ENCODE results near the gene PJA1.

The PJA1 gene

GRCh38 chrX:69148946-69149345, 16.3 kb downstream of the PJA1 start:
- no peaks in the 10 kb centered on the region for H3K4me1 Mint-ChIP-seq
- no peaks in the 10 kb centered on the region for H3K9me3 Mint-ChIP-seq
- DNase-seq (ENCODE audit: low spot score in 2 of 2) (no peak), ATAC-seq (replicated peaks; ENCODE audit: extremely low read depth, poor library complexity, severe bottlenecking) (no peak)
- no peak overlapping the region for H3K4me3 Mint-ChIP-seq
- no peaks in the 10 kb centered on the region for H3K36me3 Mint-ChIP-seq (ENCODE audit: insufficient read depth)
- no peak overlapping the region for H3K27ac Mint-ChIP-seq (ENCODE audit: low read depth)
- no peaks in the 10 kb centered on the region for H3K27me3 Mint-ChIP-seq

- DNase-seq (ENCODE audit: low spot score in 2 of 2) (no peak), ATAC-seq (replicated peaks; ENCODE audit: extremely low read depth, poor library complexity, severe bottlenecking) (no peak)
- no peaks in the 10 kb centered on the region for H3K36me3 Mint-ChIP-seq (ENCODE audit: insufficient read depth)
- H3K9me3 Mint-ChIP-seq, result no peaks in the 10 kb centered on the region
- no peak overlapping the region for H3K27ac Mint-ChIP-seq (ENCODE audit: low read depth)
- H3K4me1 Mint-ChIP-seq, result no peaks in the 10 kb centered on the region
- no peak overlapping the region for H3K4me3 Mint-ChIP-seq
- no peaks in the 10 kb centered on the region for H3K27me3 Mint-ChIP-seq
Measured at GRCh38 chrX:69146739-69147138, 18.5 kb downstream of the PJA1 start.

DNA sequence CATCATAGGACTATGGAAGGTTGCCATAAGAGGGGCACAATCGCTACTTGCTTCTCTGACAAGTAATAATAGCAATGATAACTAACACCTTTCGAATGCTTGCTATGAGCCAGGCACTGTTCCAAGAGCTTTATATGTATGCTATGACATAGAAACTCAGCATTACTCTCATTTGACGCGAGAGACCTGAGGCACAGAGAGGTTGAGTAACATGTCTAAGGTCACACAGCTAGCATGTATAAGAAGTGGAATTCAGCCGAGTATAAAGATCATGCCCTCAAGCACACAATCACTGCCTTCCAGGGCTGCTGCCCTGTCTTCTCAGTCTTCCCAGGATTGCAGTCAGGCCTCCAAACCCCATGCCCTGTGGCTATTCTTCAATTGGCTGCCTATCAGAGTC, 19.5 kb downstream of the PJA1 start:
- Mint-ChIP-seq H3K9me3 (no peaks in the 10 kb centered on the region), H3K36me3 (ENCODE audit: insufficient read depth) (no peaks in the 10 kb centered on the region), H3K27ac (ENCODE audit: low read depth) (no peak overlapping the region), H3K4me3 (no peak overlapping the region), H3K27me3 (no peaks in the 10 kb centered on the region), H3K4me1 (no peaks in the 10 kb centered on the region)
- no peak for ATAC-seq (replicated peaks; ENCODE audit: extremely low read depth, poor library complexity, severe bottlenecking)
- DNase-seq (ENCODE audit: low spot score in 2 of 2), result no peak

- H3K36me3 Mint-ChIP-seq (ENCODE audit: insufficient read depth), result no peaks in the 10 kb centered on the region
Measured at GRCh38 chrX:69144838-69145680, 20.2 kb downstream of the PJA1 start.

GRCh38 chrX:69143530-69143929, 21.7 kb downstream of the PJA1 start:
- no peaks in the 10 kb centered on the region for H3K9me3 Mint-ChIP-seq
- no peak overlapping the region for H3K27ac Mint-ChIP-seq (ENCODE audit: low read depth)
- no peak for DNase-seq (ENCODE audit: low spot score in 2 of 2)
- H3K36me3 Mint-ChIP-seq (ENCODE audit: insufficient read depth), result no peaks in the 10 kb centered on the region
- no peaks in the 10 kb centered on the region for H3K4me1 Mint-ChIP-seq
- H3K4me3 Mint-ChIP-seq, result no peak overlapping the region
- H3K27me3 Mint-ChIP-seq, result no peaks in the 10 kb centered on the region
- ATAC-seq (replicated peaks; ENCODE audit: extremely low read depth, poor library complexity, severe bottlenecking), result no peak

More at GRCh38 chrX:69144838-69145680, 20.2 kb downstream of the PJA1 start:
- no peak overlapping the region for H3K4me3 Mint-ChIP-seq
- no peaks in the 10 kb centered on the region for H3K9me3 Mint-ChIP-seq
- DNase-seq (ENCODE audit: low spot score in 2 of 2) (no peak), ATAC-seq (replicated peaks; ENCODE audit: extremely low read depth, poor library complexity, severe bottlenecking) (no peak)
- H3K4me1 Mint-ChIP-seq, result no peaks in the 10 kb centered on the region
- H3K27ac Mint-ChIP-seq (ENCODE audit: low read depth), result no peak overlapping the region
- no peaks in the 10 kb centered on the region for H3K27me3 Mint-ChIP-seq

GRCh38 chrX:69142788-69143469, 22.3 kb downstream of the PJA1 start:
- Mint-ChIP-seq H3K27me3 (no peaks in the 10 kb centered on the region), H3K9me3 (no peaks in the 10 kb centered on the region), H3K4me1 (no peaks in the 10 kb centered on the region), H3K36me3 (ENCODE audit: insufficient read depth) (no peaks in the 10 kb centered on the region), H3K4me3 (no peak overlapping the region), H3K27ac (ENCODE audit: low read depth) (no peak overlapping the region)
- ATAC-seq (replicated peaks; ENCODE audit: extremely low read depth, poor library complexity, severe bottlenecking) (no peak), DNase-seq (ENCODE audit: low spot score in 2 of 2) (no peak)

GRCh38 chrX:69140837-69141236, 24.4 kb downstream of the PJA1 start:
- no peak overlapping the region for H3K27ac Mint-ChIP-seq (ENCODE audit: low read depth)
- DNase-seq (ENCODE audit: low spot score in 2 of 2), result no peak

GRCh38 chrX:69139516-69139915, 25.7 kb downstream of the PJA1 start:
- Mint-ChIP-seq H3K4me1 (no peaks in the 10 kb centered on the region), H3K36me3 (ENCODE audit: insufficient read depth) (no peaks in the 10 kb centered on the region), H3K4me3 (no peak overlapping the region), H3K27me3 (no peaks in the 10 kb centered on the region), H3K27ac (ENCODE audit: low read depth) (no peak overlapping the region), H3K9me3 (no peaks in the 10 kb centered on the region)
- ATAC-seq (replicated peaks; ENCODE audit: extremely low read depth, poor library complexity, severe bottlenecking) (no peak), DNase-seq (ENCODE audit: low spot score in 2 of 2) (no peak)

More at GRCh38 chrX:69140837-69141236, 24.4 kb downstream of the PJA1 start:
- H3K9me3 Mint-ChIP-seq, result no peaks in the 10 kb centered on the region
- H3K4me3 Mint-ChIP-seq, result no peak overlapping the region
- ATAC-seq (replicated peaks; ENCODE audit: extremely low read depth, poor library complexity, severe bottlenecking), result no peak
- no peaks in the 10 kb centered on the region for H3K27me3 Mint-ChIP-seq
- H3K36me3 Mint-ChIP-seq (ENCODE audit: insufficient read depth), result no peaks in the 10 kb centered on the region
- no peaks in the 10 kb centered on the region for H3K4me1 Mint-ChIP-seq

DNA sequence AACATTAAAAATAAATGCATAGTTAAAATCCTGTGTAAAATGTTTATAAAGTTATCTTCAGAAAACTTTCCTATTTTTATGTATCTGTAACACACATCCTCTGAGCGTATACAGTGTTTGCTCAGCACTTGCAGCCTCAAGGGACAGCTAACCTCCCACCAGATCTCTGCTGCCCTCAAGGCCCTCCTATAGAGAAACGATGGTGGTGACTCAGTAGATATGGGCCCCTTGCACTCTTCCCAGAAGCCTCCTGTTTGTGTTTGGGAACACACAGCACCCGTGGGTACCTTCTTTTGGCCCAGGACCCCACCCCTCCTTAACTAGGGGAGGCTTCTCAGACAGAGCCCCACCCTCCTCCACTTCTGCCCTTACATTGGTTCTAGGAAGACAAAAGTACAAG, 26.7 kb downstream of the PJA1 start:
- no peaks in the 10 kb centered on the region for H3K9me3 Mint-ChIP-seq
- H3K4me1 Mint-ChIP-seq, result no peaks in the 10 kb centered on the region
- H3K27me3 Mint-ChIP-seq, result no peaks in the 10 kb centered on the region
- no peak for ATAC-seq (replicated peaks; ENCODE audit: extremely low read depth, poor library complexity, severe bottlenecking)
- no peak for DNase-seq (ENCODE audit: low spot score in 2 of 2)
- no peak overlapping the region for H3K4me3 Mint-ChIP-seq
- no peaks in the 10 kb centered on the region for H3K36me3 Mint-ChIP-seq (ENCODE audit: insufficient read depth)
- H3K27ac Mint-ChIP-seq (ENCODE audit: low read depth), result no peak overlapping the region

DNA sequence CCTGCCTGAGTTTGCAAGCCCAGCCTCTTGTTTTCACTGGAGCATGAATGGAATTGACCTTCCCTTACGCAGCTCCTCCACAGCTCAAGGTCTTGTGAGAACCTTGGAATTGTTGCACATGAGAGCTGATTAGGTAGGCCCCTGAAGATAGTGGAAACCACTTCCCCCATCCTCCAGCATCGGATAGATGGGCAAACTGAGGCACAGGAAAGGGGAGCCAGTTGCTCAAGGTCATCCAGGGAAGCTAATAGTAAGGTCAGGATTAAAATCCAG, 27.2 kb downstream of the PJA1 start:
- Mint-ChIP-seq H3K4me1 (no peaks in the 10 kb centered on the region), H3K27me3 (no peaks in the 10 kb centered on the region), H3K4me3 (no peak overlapping the region), H3K36me3 (ENCODE audit: insufficient read depth) (no peaks in the 10 kb centered on the region), H3K27ac (ENCODE audit: low read depth) (no peak overlapping the region), H3K9me3 (no peaks in the 10 kb centered on the region)
- ATAC-seq (replicated peaks; ENCODE audit: extremely low read depth, poor library complexity, severe bottlenecking) (no peak), DNase-seq (ENCODE audit: low spot score in 2 of 2) (no peak)

GRCh38 chrX:69137371-69138117, 27.7 kb downstream of the PJA1 start:
- Mint-ChIP-seq H3K4me1 (no peaks in the 10 kb centered on the region), H3K9me3 (no peaks in the 10 kb centered on the region), H3K27me3 (no peaks in the 10 kb centered on the region), H3K4me3 (no peak overlapping the region), H3K36me3 (ENCODE audit: insufficient read depth) (no peaks in the 10 kb centered on the region), H3K27ac (ENCODE audit: low read depth) (no peak overlapping the region)
- no peak for DNase-seq (ENCODE audit: low spot score in 2 of 2)
- no peak for ATAC-seq (replicated peaks; ENCODE audit: extremely low read depth, poor library complexity, severe bottlenecking)

DNA sequence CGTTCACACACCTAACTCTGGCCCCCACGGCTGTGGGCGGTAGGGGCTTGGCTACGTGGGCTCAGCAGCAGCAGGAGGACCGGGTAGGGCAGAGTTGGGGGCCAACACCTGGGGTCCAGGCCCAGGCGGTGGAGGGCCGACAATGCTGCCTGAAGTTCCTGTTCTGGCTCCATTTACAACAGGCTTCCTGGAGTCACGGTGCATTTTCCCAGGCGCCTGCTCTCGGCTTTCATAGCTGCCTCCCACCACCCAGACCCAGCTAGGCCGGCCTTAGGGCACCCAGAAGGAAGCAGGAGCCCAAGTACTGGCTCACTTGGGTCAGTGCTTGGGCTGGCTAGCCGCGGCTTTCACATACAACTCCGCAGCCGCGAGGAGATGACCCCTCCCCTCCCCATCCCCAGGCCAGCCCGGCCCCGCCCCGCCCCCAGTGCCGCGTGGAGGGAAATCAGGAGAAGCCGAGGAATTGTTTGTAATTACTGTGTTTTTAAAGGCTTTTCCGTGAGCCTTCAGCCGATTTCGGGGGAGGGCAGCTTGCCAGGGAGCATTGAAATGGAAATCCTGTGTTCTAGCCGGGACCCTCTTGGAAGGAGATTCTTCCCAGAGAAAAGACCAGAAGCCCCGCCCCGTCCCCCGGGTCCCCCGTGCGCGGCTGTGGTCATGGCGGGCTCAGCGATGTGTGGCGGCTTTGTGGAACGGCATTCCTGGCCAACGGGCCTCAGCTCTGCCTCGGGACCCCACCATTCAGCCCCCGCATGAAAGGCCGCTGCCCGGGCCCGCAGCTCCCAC, 28.5 kb downstream of the PJA1 start:
- H3K4me3 Mint-ChIP-seq, result no peak overlapping the region
- H3K9me3 Mint-ChIP-seq, result no peaks in the 10 kb centered on the region

More for the DNA sequence above, 28.5 kb downstream of the PJA1 start:
- DNase-seq (ENCODE audit: low spot score in 2 of 2), result no peak
- H3K4me1 Mint-ChIP-seq, result no peaks in the 10 kb centered on the region
- H3K36me3 Mint-ChIP-seq (ENCODE audit: insufficient read depth), result no peaks in the 10 kb centered on the region
- ATAC-seq (replicated peaks; ENCODE audit: extremely low read depth, poor library complexity, severe bottlenecking), result no peak
- H3K27ac Mint-ChIP-seq (ENCODE audit: low read depth), result no peak overlapping the region
- no peaks in the 10 kb centered on the region for H3K27me3 Mint-ChIP-seq
